Ammon's horn (tissue), 1 donor: ENCODE results near the gene LYRM4.
"Not testable (repeated sequence)": the region's sequence is repeated elsewhere in the genome, so short reads cannot be mapped to it uniquely, and the experiment has no call there.

Experiments used
- DNase-seq: peaks from one replicate; pipeline ENCODE4 v3.0.0-alpha.2; 2016; ENCODE audit warnings: low spot score

LYRM4 gene

GRCh38 chr6:5122504-5123112 lies 138.1 kb downstream of the LYRM4 start:
- no peak for DNase-seq

DNA sequence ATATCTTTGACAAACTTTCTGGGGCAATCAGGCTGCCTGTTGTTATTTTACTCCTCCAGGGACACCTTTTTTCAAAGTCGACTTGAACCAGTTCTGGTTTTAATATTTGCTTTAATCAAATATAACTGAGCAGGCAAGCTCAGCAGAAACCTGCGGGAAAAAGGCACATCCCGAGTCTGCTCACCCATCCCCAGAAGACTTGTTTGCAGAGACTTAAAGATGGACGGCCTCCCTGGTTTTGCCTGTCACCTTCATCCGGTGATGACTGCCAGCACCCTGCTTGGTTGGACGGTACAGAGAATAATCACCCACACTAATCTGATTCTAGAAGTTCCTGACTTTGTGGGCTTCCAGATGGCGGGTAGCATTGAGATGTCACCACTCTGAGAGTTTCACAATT lies 138.8 kb downstream of the LYRM4 start:
- no peak for DNase-seq

GRCh38 chr6:5121479-5121878 lies 139.3 kb downstream of the LYRM4 start:
- no peak for DNase-seq

- not testable (repeated sequence) for DNase-seq
Observed at GRCh38 chr6:5120543-5120942, 140.2 kb downstream of the LYRM4 start.

GRCh38 chr6:5120011-5120410 lies 140.7 kb downstream of the LYRM4 start:
- DNase-seq = no peak

GRCh38 chr6:5119090-5119951 lies 141.4 kb downstream of the LYRM4 start:
- no peak for DNase-seq

DNA sequence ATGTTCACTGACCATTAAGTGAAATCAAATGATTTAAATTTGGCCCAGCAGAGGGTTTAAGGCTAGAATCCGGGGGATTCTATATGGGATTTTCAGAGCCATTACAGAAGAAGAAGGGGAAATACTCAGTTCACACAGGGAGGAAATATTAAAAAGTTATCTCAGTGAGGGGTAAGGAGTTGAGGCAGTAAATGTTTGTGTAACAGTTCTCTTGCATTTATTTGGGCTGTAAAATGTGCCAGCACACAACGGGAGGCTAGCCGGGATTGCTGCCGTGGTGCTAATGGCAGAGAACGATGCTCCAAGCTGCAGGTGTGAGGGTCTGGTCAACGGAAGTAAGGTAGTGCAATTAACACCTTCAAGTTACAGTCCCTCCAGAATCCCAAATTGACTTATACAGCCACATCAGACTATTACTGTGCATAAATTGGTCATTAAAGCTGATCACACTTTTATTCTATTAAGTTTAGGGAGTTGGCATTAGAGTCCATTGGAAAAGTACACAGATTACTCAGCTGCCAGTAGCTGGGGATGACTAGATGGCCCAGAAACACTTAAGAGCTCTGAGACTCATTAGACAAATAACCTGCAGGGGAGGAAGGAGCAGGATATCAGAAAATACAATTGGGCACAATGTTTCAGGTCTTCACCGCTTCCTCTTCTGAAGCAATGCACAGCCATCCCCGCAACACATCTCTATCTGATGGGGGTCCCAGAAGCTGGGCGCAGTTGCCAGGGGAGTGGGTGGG lies 144.3 kb downstream of the LYRM4 start:
- DNase-seq = no peak

GRCh38 chr6:5115168-5115567 lies 145.6 kb downstream of the LYRM4 start:
- DNase-seq = no peak

DNA sequence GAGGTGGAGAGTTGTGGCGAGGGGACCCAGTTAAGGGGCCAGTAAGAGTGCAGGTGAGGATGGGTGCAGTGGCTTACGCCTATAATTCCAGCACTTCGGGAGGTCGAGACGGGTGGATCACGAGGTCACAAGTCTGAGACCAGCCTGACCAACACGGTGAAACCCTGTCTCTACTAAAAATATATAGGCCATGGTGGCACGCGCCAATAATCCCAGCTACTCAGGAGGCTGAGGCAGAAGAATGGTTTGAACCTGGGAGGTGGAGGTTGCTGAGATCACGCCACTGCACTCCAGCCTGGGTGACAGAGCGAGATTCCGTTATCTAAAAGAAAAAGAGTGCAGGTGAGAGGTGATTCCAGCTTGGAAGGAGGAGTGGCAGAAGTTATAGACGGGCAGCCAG lies 147.7 kb downstream of the LYRM4 start:
- DNase-seq = no peak

DNA sequence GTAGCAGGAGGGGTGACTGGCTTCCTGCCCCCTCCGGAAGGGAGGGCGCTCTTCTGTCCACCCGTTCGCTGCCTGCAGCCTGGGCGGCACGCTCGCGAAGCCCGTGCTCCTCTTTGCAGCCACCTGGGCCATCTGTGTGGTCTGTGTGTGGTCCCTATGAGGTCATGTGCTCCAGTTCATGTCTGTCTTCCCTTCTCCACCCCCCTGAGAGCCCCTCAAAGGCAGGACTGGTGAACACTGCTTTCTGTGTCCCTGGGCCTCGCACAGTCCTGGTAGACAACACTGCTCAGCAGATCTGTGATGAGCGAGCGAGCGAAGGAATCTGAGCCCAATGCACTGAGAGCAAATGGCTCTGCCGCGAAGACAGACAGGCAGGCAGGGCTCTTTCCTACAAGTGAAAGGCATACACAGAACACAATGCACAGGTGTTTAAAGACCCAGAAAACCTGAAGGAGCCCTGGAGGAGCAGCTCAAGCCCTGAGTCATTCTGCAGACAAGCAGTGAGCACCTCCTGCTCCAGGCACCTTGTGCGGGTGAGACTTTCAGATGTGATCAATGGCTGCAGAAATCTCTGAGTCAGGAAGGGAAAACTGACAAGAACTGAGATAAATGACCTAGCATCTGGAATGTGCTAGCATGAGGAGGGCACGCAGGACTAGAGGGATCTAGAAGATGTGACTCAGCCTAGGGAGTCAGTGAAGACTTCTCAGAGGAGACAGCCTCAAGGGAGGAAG lies 148.5 kb downstream of the LYRM4 start:
- no peak for DNase-seq

DNA sequence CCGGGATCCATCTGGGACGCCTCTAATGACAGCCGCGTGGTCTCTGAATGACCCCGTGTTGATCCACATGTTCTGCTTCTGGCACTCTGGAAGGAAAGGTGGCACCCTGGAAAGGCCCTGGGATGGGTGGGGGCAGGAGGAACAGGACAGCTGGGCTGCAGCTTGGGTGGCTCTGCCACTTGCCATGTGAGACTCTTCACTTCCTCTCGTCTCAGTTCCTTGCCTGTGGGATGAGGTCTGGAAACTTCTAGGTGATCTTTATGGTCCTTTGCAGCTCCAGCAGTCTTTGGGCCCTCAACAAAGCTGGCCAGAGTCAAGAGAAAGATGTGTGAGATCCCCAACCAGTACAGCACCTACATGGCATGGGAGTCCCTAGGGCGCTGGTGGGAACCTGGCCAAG lies 149.1 kb downstream of the LYRM4 start:
- DNase-seq = no peak

DNA sequence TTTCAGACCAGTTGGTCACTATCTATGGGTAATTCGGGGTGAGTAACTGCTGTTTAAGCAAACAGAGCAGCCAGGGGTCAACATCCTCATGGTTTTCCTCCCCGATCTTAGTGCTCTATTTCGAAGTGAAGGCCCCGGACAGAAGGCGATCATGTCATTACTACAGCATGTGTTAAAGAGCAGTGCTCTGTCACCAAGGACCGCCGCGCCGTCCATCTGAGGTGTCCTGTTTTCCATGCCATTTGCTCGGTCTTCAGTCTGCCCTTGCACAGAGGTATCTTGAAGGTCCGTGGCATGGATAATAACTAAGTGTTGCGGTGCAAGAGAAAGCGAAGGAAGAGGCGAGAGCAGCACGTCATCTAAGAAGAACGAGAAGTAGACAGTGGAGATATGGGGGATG lies 150.5 kb downstream of the LYRM4 start:
- DNase-seq = no peak

DNA sequence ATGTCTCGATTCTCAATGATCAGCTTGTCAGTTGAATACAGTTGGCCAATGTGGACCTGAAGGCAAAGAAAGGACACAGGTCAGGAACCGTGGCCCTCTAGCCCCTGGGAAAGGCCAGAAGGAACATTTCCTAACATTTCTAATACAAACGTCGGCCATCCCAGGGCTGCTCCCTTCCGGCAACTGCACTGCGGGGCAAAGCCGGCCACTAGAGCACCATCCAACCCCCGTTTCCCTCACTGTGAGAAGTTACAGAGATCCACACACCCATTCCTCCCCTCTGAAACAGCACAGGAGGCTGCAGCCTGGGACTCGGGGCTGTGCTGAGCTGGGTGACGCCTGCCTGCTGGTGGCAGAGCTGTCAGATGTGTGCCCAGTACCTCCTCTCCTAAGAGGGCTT lies 151.3 kb downstream of the LYRM4 start:
- no peak for DNase-seq

- DNase-seq = no peak
Observed at GRCh38 chr6:5108536-5109150, 152.1 kb downstream of the LYRM4 start.

DNA sequence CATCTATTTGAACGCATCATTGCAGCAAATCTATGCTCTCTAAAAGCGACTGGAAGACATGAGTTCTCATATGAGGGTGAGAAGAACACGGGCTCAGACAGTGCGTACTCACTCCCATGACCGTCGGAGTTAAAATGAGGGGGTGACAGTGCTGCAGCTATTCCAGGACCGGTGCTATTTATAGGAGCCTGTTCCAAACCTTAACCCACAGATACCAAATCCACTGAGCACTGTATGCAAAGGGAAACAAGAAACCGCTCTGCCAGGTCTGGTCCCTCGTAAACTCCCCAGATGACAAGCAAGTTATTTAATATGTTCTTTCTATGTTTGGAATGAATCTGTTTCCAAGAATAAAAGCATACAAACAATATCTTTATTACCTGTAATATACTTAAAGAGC lies 152.7 kb downstream of the LYRM4 start:
- DNase-seq = no peak

DNA sequence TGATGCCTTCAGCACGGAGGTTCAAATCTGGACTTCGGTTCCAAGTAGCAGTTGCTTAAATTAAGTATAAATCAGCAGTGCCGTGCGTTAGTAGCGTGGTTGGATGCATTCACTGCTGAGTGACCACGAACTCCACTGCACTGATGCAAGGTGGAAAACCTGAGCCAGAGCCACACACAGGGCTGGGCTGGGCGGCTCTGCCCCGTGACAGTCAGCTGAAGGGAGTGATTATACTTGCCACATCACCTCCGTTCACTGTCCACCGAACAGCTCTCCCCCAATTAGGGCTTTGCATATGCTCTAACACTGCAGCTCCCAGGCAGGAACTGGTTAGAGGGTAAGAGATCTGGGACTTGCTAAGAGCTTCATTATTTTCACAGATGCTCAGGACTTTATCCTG lies 153.4 kb downstream of the LYRM4 start:
- DNase-seq = no peak

GRCh38 chr6:5105146-5105545 lies 155.6 kb downstream of the LYRM4 start:
- DNase-seq = no peak

DNA sequence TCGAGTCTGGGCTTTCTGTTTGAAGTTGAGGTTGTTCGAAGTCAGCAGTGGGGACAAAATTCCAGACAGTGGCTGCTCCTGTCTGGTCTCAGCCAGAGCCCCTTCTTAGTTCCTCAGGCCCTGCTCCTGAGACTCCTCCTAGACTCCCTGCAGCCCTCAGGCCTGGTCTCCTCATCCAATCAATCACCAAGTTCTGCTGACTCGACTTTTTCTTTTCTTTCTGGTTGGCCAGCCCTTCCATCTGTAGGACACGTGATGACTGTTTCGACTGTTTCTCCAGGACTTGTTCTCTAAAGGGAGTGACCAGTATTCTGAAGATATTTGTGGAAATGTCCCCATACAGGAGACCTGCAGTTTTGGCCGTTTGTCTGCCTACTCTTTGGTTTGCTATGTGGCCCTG lies 156.1 kb downstream of the LYRM4 start:
- DNase-seq = no peak

DNA sequence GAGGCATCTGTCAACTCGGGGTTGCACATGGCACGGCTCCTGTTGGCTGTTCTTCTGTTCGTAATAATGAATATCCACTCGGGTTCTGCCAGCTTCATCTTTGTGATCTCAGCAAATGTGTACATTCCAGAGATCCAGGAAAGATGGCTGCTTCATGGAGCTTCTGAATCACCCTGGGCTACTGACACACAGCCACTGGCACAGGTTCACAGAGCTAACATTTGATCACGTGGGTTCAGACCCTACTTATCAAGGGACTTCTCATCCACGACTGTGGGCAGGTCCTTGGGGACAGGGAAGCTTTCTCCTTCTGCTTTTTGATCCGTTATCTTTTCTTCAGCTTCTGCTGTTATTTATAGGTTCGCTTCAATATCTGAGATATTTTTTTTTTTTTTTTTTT lies 157.5 kb downstream of the LYRM4 start:
- peak; percentile 34 for DNase-seq

DNA sequence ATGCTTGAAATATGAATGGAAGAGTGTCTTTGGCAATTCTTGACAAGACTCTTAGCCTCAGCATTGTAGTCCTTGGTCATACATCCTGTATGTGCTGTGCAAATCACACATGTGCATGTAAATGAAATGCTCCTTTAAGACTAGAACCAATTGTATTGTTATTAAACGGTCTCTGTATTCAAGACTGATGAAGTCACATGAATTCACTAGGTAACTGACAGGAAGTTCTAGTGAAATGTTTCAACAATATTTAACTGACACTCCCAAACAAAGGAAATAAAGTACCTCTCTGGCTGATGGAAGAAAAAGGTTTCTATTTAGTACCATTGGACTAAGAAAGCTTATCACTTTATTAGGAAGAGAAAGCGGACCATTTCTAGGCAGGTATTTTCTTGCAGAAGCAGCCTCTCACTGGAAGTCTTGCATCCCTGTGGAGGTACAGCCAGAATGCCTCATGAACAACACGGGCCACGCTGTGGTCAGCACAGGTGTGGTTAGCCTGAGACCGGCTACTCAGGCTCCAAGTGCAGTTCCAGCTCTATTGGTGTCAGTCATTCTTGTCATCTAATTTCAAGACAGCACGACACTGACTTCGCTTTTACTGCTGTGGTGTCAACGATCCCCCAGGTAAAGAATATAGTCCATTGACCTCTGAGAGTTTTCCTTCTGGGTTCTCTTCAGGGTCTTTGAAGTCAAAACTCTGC lies 158.3 kb downstream of the LYRM4 start:
- DNase-seq = no peak

GRCh38 chr6:5100806-5101205 lies 159.9 kb downstream of the LYRM4 start:
- no peak for DNase-seq
